H9 (cell line): Measurements from ENCODE around the gene PCYT1A. TPM values are rescaled to one million over a fixed set of nuclear protein-coding genes. Genes with fewer than 3 reads are reported as not detected.

Experiments
- DNase-seq: peaks from one replicate; pipeline ENCODE4 v3.0.0-alpha.2; 2017
- H2AFZ ChIP-seq: one replicate; pipeline ENCODE4 v1.6.1; 2013; ENCODE audit warnings: mild to moderate bottlenecking, low read length, control low read depth, moderate library complexity
- H2AK5ac ChIP-seq: 2 replicates; pipeline ENCODE4 v1.6.1; 2013; ENCODE audit warnings: low read length, control low read depth, mixed read lengths; ENCODE audit not compliant: insufficient read length
- H2BK120ac ChIP-seq: one replicate; pipeline ENCODE4 v1.6.1; 2013; ENCODE audit warnings: low read depth, mild to moderate bottlenecking, low read length, control low read depth, inconsistent platforms; ENCODE audit not compliant: poor library complexity, severe bottlenecking
- H2BK12ac ChIP-seq: 2 replicates; pipeline ENCODE4 v1.6.1; 2013; ENCODE audit warnings: low read length, control low read depth, mixed read lengths, low read depth; ENCODE audit not compliant: insufficient read length
- H2BK15ac ChIP-seq: 2 replicates; pipeline ENCODE4 v1.6.1; 2013; ENCODE audit warnings: low read depth, low read length, control low read depth
- H2BK20ac ChIP-seq: one replicate; pipeline ENCODE4 v1.6.1; 2013; ENCODE audit warnings: low read depth, mild to moderate bottlenecking, low read length, control low read depth, inconsistent platforms; ENCODE audit not compliant: poor library complexity, severe bottlenecking
- H2BK5ac ChIP-seq: 2 replicates; pipeline ENCODE4 v1.6.1; 2013; ENCODE audit warnings: low read length, control low read depth, mixed read lengths; ENCODE audit not compliant: insufficient read length
- H3K14ac ChIP-seq: 2 replicates; pipeline ENCODE4 v1.6.1; 2013; ENCODE audit warnings: low read length, control low read depth; ENCODE audit not compliant: insufficient read depth
- H3K18ac ChIP-seq: 2 replicates; pipeline ENCODE4 v1.6.1; 2013; ENCODE audit warnings: low read depth, mild to moderate bottlenecking, mixed read lengths, low read length, control low read depth; ENCODE audit not compliant: insufficient read length
- H3K23ac ChIP-seq: 2 replicates; pipeline ENCODE4 v1.6.1; 2013; ENCODE audit warnings: low read length, control low read depth, mixed read lengths, low read depth; ENCODE audit not compliant: insufficient read length
- H3K23me2 ChIP-seq: 2 replicates; pipeline ENCODE4 v1.6.1; 2013; ENCODE audit warnings: low read depth, mild to moderate bottlenecking, mixed read lengths, low read length, control low read depth; ENCODE audit not compliant: insufficient read length, poor library complexity, severe bottlenecking
- H3K27ac ChIP-seq: 2 replicates; pipeline ENCODE4 v1.5.1; 2013; ENCODE audit warnings: low read length, control low read depth, mixed read lengths, low read depth; ENCODE audit not compliant: insufficient read length
- H3K27me3 ChIP-seq: 2 replicates; pipeline ENCODE4 v1.6.1; 2013; ENCODE audit warnings: low read length, control low read depth, inconsistent platforms; ENCODE audit not compliant: insufficient read depth
- H3K4ac ChIP-seq: 2 replicates; pipeline ENCODE4 v1.6.1; 2013; ENCODE audit warnings: low read depth, mild to moderate bottlenecking, control low read depth, inconsistent platforms, low read length, moderate library complexity
- H3K4me1 ChIP-seq: 2 replicates; pipeline ENCODE4 v1.6.1; 2013; ENCODE audit warnings: low read length, control low read depth, inconsistent platforms; ENCODE audit not compliant: insufficient read depth
- H3K4me2 ChIP-seq: 2 replicates; pipeline ENCODE4 v1.6.1; 2013; ENCODE audit warnings: low read length, control low read depth, mixed read lengths; ENCODE audit not compliant: insufficient read length, insufficient read depth
- H3K56ac ChIP-seq: 2 replicates; pipeline ENCODE4 v1.6.1; 2013; ENCODE audit warnings: low read depth, mild to moderate bottlenecking, mixed read lengths, low read length, control low read depth; ENCODE audit not compliant: insufficient read length
- H3K79me1 ChIP-seq: 2 replicates; pipeline ENCODE4 v1.6.1; 2013; ENCODE audit warnings: low read depth, mild to moderate bottlenecking, moderate library complexity, low read length, control low read depth, inconsistent platforms; ENCODE audit not compliant: insufficient read depth, poor library complexity, severe bottlenecking
- H3K79me2 ChIP-seq: 2 replicates; pipeline ENCODE4 v1.6.1; 2013; ENCODE audit warnings: low read length, control low read depth, inconsistent platforms; ENCODE audit not compliant: insufficient read depth
- H3K9ac ChIP-seq: 2 replicates; pipeline ENCODE4 v1.6.1; 2013; ENCODE audit warnings: low read length, control low read depth, mixed read lengths; ENCODE audit not compliant: insufficient read length; ENCODE audit errors: extremely low read depth
- H3K9me3 ChIP-seq: one replicate; pipeline ENCODE4 v1.6.1; 2013; ENCODE audit warnings: low read depth, low read length, inconsistent platforms; ENCODE audit not compliant: control insufficient read depth
- H3T11ph ChIP-seq: one replicate; pipeline ENCODE4 v1.6.1; 2013; ENCODE audit warnings: mild to moderate bottlenecking, low read length, control low read depth, inconsistent platforms
- H4K20me1 ChIP-seq: one replicate; pipeline ENCODE4 v1.6.1; 2013; ENCODE audit not compliant: control insufficient read depth, insufficient read length, insufficient read depth
- H4K5ac ChIP-seq: 2 replicates; pipeline ENCODE4 v1.6.1; 2013; ENCODE audit warnings: low read depth, mild to moderate bottlenecking, mixed read lengths, low read length, control low read depth; ENCODE audit not compliant: insufficient read length
- H4K8ac ChIP-seq: replicated peaks from 2 replicates; pipeline ENCODE4 v1.6.1; 2013; ENCODE audit warnings: low read length, control low read depth, mixed read lengths, low read depth; ENCODE audit not compliant: insufficient read length
- H4K91ac ChIP-seq: 2 replicates; pipeline ENCODE4 v1.6.1; 2013; ENCODE audit warnings: low read depth, mild to moderate bottlenecking, moderate library complexity, mixed read lengths, low read length, control low read depth; ENCODE audit not compliant: insufficient read length
- H3K27ac Mint-ChIP-seq, 3 experiments: 2 replicates in 2 of 3; 3 replicates in 1 of 3; pipeline ENCODE4 v1.8.0; 2020 to 2021; ENCODE audit warnings: mixed read lengths in 3 of 3, mild to moderate bottlenecking in 1 of 3, moderate library complexity in 1 of 3
- H3K27me3 Mint-ChIP-seq: 2 replicates; pipeline ENCODE4 v1.8.0; 2021; ENCODE audit warnings: low read depth, mild to moderate bottlenecking, moderate library complexity, mixed read lengths
- H3K36me3 Mint-ChIP-seq, 3 experiments: 2 replicates in 2 of 3; 3 replicates in 1 of 3; pipeline ENCODE4 v1.8.0; 2020 to 2021; ENCODE audit warnings: low read depth in 3 of 3, mixed read lengths in 3 of 3; ENCODE audit not compliant: insufficient read depth in 1 of 3
- H3K4me1 Mint-ChIP-seq, 2 experiments: 2 replicates each; pipeline ENCODE4 v1.8.0; 2020; ENCODE audit warnings: mixed read lengths in 2 of 2
- H3K4me3 Mint-ChIP-seq, 2 experiments: 2 replicates in 1 of 2; 3 replicates in 1 of 2; pipeline ENCODE4 v1.8.0; 2020 to 2021; ENCODE audit warnings: mild to moderate bottlenecking in 2 of 2, mixed read lengths in 2 of 2, moderate library complexity in 1 of 2
- H3K9me3 Mint-ChIP-seq, 2 experiments: 2 replicates in 1 of 2; 3 replicates in 1 of 2; pipeline ENCODE4 v1.8.0; 2020; ENCODE audit warnings: mild to moderate bottlenecking in 2 of 2, mixed read lengths in 2 of 2, moderate library complexity in 1 of 2
- CTCF ChIP-seq: fragments of 200-600 bp; sonication (generic); conservative IDR thresholded peaks from 3 replicates; pipeline ENCODE4 v1.8.0; 2021; ENCODE audit warnings: antibody characterized with exemption, mild to moderate bottlenecking
- WGBS: extraction: QIAGEN DNeasy Blood & Tissue Kit; methylation state at CpG from one replicate; pipeline ENCODE4 v1.1.7; 2013; ENCODE audit warnings: missing lambda C conversion rate, low lambda C conversion rate, mixed read lengths; ENCODE audit not compliant: insufficient read length; ENCODE audit errors: extremely low coverage; 5-methylcytosine and 5-hydroxymethylcytosine counted together
- total RNA-seq: library from RNA; stranded (reverse); gene quantifications from 2 replicates; pipeline ENCODE4 v1.2.1, GENCODE V29; 2021

The PCYT1A gene
- total RNA-seq, 1 experiment from 2014 or later = 31.6 TPM

GRCh38 chr3:196227121-196227561, 60.4 kb downstream of the PCYT1A start:
- H3K4me1 Mint-ChIP-seq = peaks cover 4 to 9% of the 10 kb centered on the region in 2 experiments; a peak in 3 of 4 replicates
- H2AFZ ChIP-seq = no peak overlapping the region

More at GRCh38 chr3:196227121-196227561, 60.4 kb downstream of the PCYT1A start:
- Mint-ChIP-seq H3K36me3 (peaks cover 0 to 2% (median 0%) of the 10 kb centered on the region in 3 experiments; a peak in 3 of 7 replicates), H3K4me3 (no peak overlapping the region), H3K9me3 (no peaks in the 10 kb centered on the region), H3K27me3 (no peaks in the 10 kb centered on the region; the same call in 1 of the 2 replicates), H3K27ac (peak overlapping the region in 2 of 3 experiments; percentile 64 to 81; a peak in 2 of 7 replicates)
- H3K9me3 ChIP-seq = no peaks in the 10 kb centered on the region
- no peak overlapping the region for H3K18ac ChIP-seq
- H3K4me2 ChIP-seq = no peak overlapping the region
- no peak overlapping the region for H3K4ac ChIP-seq
- no peak overlapping the region for H2BK12ac ChIP-seq
- H4K91ac ChIP-seq = no peak overlapping the region
- no peaks in the 10 kb centered on the region for H3K79me1 ChIP-seq
- H2BK20ac ChIP-seq = no peak overlapping the region
- DNase-seq = no peak
- H3K56ac ChIP-seq = no peak overlapping the region
- no peak overlapping the region for H2BK15ac ChIP-seq
- H4K5ac ChIP-seq = no peak overlapping the region
- H4K20me1 ChIP-seq = no peaks in the 10 kb centered on the region
- H3K23ac ChIP-seq = no peak overlapping the region
- no peak overlapping the region for H3T11ph ChIP-seq
- TF ChIP-seq CTCF = no peak
- H3K79me2 ChIP-seq = no peaks in the 10 kb centered on the region
- H4K8ac ChIP-seq = no peak overlapping the region
- no peaks in the 10 kb centered on the region for H3K4me1 ChIP-seq
- no peak overlapping the region for H2BK5ac ChIP-seq
- no peak overlapping the region; the same call in 1 of the 2 replicates for H3K14ac ChIP-seq
- no peaks in the 10 kb centered on the region for H3K27me3 ChIP-seq
- H3K9ac ChIP-seq = no peak overlapping the region
- H2AK5ac ChIP-seq = no peak overlapping the region
- peaks cover 5% of the 10 kb centered on the region for H3K23me2 ChIP-seq
- no CpG with 5 or more reads among the region's 14 CpGs for WGBS
- no peak overlapping the region for H2BK120ac ChIP-seq
- no peak overlapping the region for H3K27ac ChIP-seq
